GM23338 (cell line): ENCODE measurements around the gene LRMDA. TPM values are rescaled to one million over a fixed set of nuclear protein-coding genes. Genes with fewer than 3 reads are reported as not detected.

Experiments
- ATAC-seq: fragments of 200-7000 bp; cut with Tn5 transposase; 3 replicates; pipeline ENCODE4 v1.9.1; 2020
- DNase-seq: peaks from one replicate; pipeline ENCODE4 v3.0.0-alpha.2; 2015; ENCODE audit warnings: low spot score
- H2AFZ ChIP-seq: fragments of 200-600 bp; sonication (generic); 2 replicates; pipeline ENCODE4 v1.8.0; 2016; ENCODE audit warnings: antibody characterized with exemption, mild to moderate bottlenecking, moderate library complexity
- H3F3A ChIP-seq: fragments of 200-600 bp; sonication (generic); replicated peaks from 2 replicates; pipeline ENCODE4 v1.8.0; 2017; ENCODE audit warnings: antibody characterized with exemption, mixed run types, low read depth
- H3K27ac ChIP-seq: fragments of 200-600 bp; sonication (generic); 2 replicates; pipeline ENCODE4 v1.6.1; 2016; ENCODE audit warnings: low read depth
- H3K27me3 ChIP-seq: fragments of 200-600 bp; sonication (generic); 2 replicates; pipeline ENCODE4 v1.8.0; 2016; ENCODE audit warnings: mild to moderate bottlenecking, mixed run types, moderate library complexity; ENCODE audit not compliant: insufficient read depth
- H3K36me3 ChIP-seq: fragments of 200-600 bp; sonication (generic); 2 replicates; pipeline ENCODE4 v1.8.0; 2016; ENCODE audit warnings: mild to moderate bottlenecking; ENCODE audit not compliant: insufficient read depth
- H3K4me1 ChIP-seq: fragments of 200-600 bp; sonication (generic); 2 replicates; pipeline ENCODE4 v1.8.0; 2016; ENCODE audit warnings: mild to moderate bottlenecking, moderate library complexity; ENCODE audit not compliant: insufficient read depth
- H3K4me2 ChIP-seq: fragments of 200-600 bp; sonication (generic); 2 replicates; pipeline ENCODE4 v1.7.1; 2017; ENCODE audit warnings: mixed run types
- H3K4me3 ChIP-seq: fragments of 200-600 bp; sonication (generic); 2 replicates; pipeline ENCODE4 v1.6.1; 2016; ENCODE audit warnings: mixed run types
- H3K79me2 ChIP-seq: fragments of 200-600 bp; sonication (generic); replicated peaks from 2 replicates; pipeline ENCODE4 v1.8.0; 2017; ENCODE audit warnings: mild to moderate bottlenecking; ENCODE audit not compliant: insufficient read depth
- H3K9me2 ChIP-seq: fragments of 200-600 bp; sonication (generic); 2 replicates; pipeline ENCODE4 v1.8.0; 2017; ENCODE audit not compliant: insufficient read depth
- H4K20me1 ChIP-seq: fragments of 200-600 bp; sonication (generic); replicated peaks from 2 replicates; pipeline ENCODE4 v1.8.0; 2017; ENCODE audit warnings: mild to moderate bottlenecking; ENCODE audit not compliant: insufficient read depth
- H3K27ac Mint-ChIP-seq: 2 replicates; pipeline ENCODE4 v1.8.0; 2020; ENCODE audit warnings: inconsistent platforms, mild to moderate bottlenecking, moderate library complexity, mixed read lengths
- H3K27me3 Mint-ChIP-seq: 3 replicates; pipeline ENCODE4 v1.8.0; 2022; ENCODE audit warnings: low read depth, mild to moderate bottlenecking, moderate library complexity, mixed read lengths, inconsistent platforms; ENCODE audit not compliant: insufficient read depth, poor library complexity
- H3K36me3 Mint-ChIP-seq: 3 replicates; pipeline ENCODE4 v1.8.0; 2021; ENCODE audit warnings: low read depth, mild to moderate bottlenecking, inconsistent platforms, moderate library complexity, mixed read lengths
- H3K4me1 Mint-ChIP-seq: 3 replicates; pipeline ENCODE4 v1.8.0; 2020; ENCODE audit warnings: mild to moderate bottlenecking, inconsistent platforms, mixed read lengths
- H3K4me3 Mint-ChIP-seq: 3 replicates; pipeline ENCODE4 v1.8.0; 2021; ENCODE audit warnings: moderate library complexity, mild to moderate bottlenecking, inconsistent platforms, mixed read lengths
- H3K9me3 Mint-ChIP-seq: 3 replicates; pipeline ENCODE4 v1.8.0; 2020; ENCODE audit warnings: moderate library complexity, mild to moderate bottlenecking, inconsistent platforms, mixed read lengths
- CREB1 ChIP-seq: fragments of 250-450 bp; sonication (Bioruptor Pico); IDR thresholded peaks from 2 replicates; pipeline ENCODE4 v1.5.0; 2020; ENCODE audit warnings: low read depth, mild to moderate bottlenecking, moderate library complexity
- CTCF ChIP-seq, 2 experiments: fragments of 200-600 bp in 1 of 2; sonication (generic) in 1 of 2; conservative IDR thresholded peaks; 2 replicates each; pipeline versions ENCODE4 v1.5.1 to v1.6.1; 2016 to 2017; ENCODE audit warnings: antibody characterized with exemption in 2 of 2, low read depth in 2 of 2, mild to moderate bottlenecking in 2 of 2, moderate library complexity in 1 of 2
- ETS1 ChIP-seq: IDR thresholded peaks from 2 replicates; pipeline ENCODE4 v1.6.1; 2016; ENCODE audit warnings: antibody characterized with exemption
- EZH2 ChIP-seq: fragments of 200-600 bp; sonication (generic); IDR thresholded peaks from one replicate; pipeline ENCODE4 v1.8.0; 2017; ENCODE audit warnings: antibody characterized with exemption, mild to moderate bottlenecking, low read depth; ENCODE audit not compliant: unreplicated experiment
- EZH2phosphoT487 ChIP-seq: fragments of 200-600 bp; sonication (generic); IDR thresholded peaks from one replicate; pipeline ENCODE4 v1.8.1; 2018; ENCODE audit warnings: antibody characterized with exemption; ENCODE audit not compliant: unreplicated experiment
- JUNB ChIP-seq: IDR thresholded peaks from one replicate; pipeline ENCODE4 v1.6.1; 2016; ENCODE audit warnings: antibody characterized with exemption; ENCODE audit not compliant: unreplicated experiment
- NANOG ChIP-seq: IDR thresholded peaks from 2 replicates; pipeline ENCODE4 v1.6.1; 2016; ENCODE audit warnings: antibody characterized with exemption, borderline replicate concordance
- POLR2AphosphoS5 ChIP-seq: IDR thresholded peaks from 2 replicates; pipeline ENCODE4 v1.6.1; 2016; ENCODE audit warnings: antibody characterized with exemption, low read depth
- REST ChIP-seq: IDR thresholded peaks from one replicate; pipeline ENCODE4 v1.6.1; 2018; ENCODE audit warnings: antibody characterized with exemption; ENCODE audit not compliant: unreplicated experiment
- STAT1 ChIP-seq: IDR thresholded peaks from one replicate; pipeline ENCODE4 v1.6.1; 2016; ENCODE audit warnings: antibody characterized with exemption; ENCODE audit not compliant: unreplicated experiment
- ZNF114 ChIP-seq: fragments of 250-450 bp; sonication (Bioruptor Pico); IDR thresholded peaks from 2 replicates; pipeline ENCODE4 v1.5.0; 2020; ENCODE audit warnings: mild to moderate bottlenecking, moderate library complexity
- ZNF331 ChIP-seq: fragments of 250-450 bp; sonication (Bioruptor Pico); IDR thresholded peaks from 2 replicates; pipeline ENCODE4 v1.5.0; 2020; ENCODE audit warnings: low read depth, mild to moderate bottlenecking, moderate library complexity
- ZNF462 ChIP-seq: fragments of 250-450 bp; sonication (Bioruptor Pico); IDR thresholded peaks from 2 replicates; pipeline ENCODE4 v1.5.0; 2020; ENCODE audit warnings: mild to moderate bottlenecking, moderate library complexity
- polyA plus RNA-seq: library from polyadenylated mRNA; unstranded; fragments of >200 nt; fragmentation: Nextera tagmentation; extraction: Ambion mirVana; gene quantifications from 2 replicates; pipeline ENCODE4 v1.2.1, GENCODE V29; 2016
- total RNA-seq: library from RNA; depleted of rRNA; stranded (reverse); fragments of >200 nt; shearing (Covaris generic); gene quantifications from 2 replicates; pipeline ENCODE4 v1.2.3, GENCODE V29; 2014

Gene LRMDA
- total and polyA plus RNA-seq, 2 experiments from 2014 or later, result 0.90 to 1.8 TPM

- H3F3A ChIP-seq, result no peaks in the 10 kb centered on the region
- no peaks in the 10 kb centered on the region for H4K20me1 ChIP-seq
- Mint-ChIP-seq H3K9me3 (peaks cover 3% of the 10 kb centered on the region; the same call in 1 of the 3 replicates), H3K27ac (no peak overlapping the region), H3K36me3 (no peaks in the 10 kb centered on the region), H3K4me1 (peaks cover 27% of the 10 kb centered on the region), H3K4me3 (no peak overlapping the region), H3K27me3 (no peaks in the 10 kb centered on the region)
- H3K9me2 ChIP-seq, result peaks cover 11% of the 10 kb centered on the region; the same call in 1 of the 2 replicates
- ATAC-seq (no peak), DNase-seq (no peak)
- no peaks in the 10 kb centered on the region for H3K36me3 ChIP-seq
- no peak overlapping the region for H3K4me3 ChIP-seq
- no peaks in the 10 kb centered on the region for H3K27me3 ChIP-seq
- H2AFZ ChIP-seq, result peak overlapping the region; percentile 89
- H3K4me2 ChIP-seq, result no peak overlapping the region
- no peaks in the 10 kb centered on the region; the same call in 1 of the 2 replicates for H3K4me1 ChIP-seq
- no peaks in the 10 kb centered on the region for H3K79me2 ChIP-seq
- H3K27ac ChIP-seq, result no peak overlapping the region
- no peak for TF ChIP-seq ZNF114 (CRISPR knock-in tag)
- no peak for TF ChIP-seq EZH2phosphoT487
- TF ChIP-seq REST, result no peak
- TF ChIP-seq NANOG, result no peak
- TF ChIP-seq ETS1, result no peak
- TF ChIP-seq CTCF (conservative IDR thresholded peaks at IDR 0.05; ENCODE audit: low read depth in 2 of 2), result no peak
- TF ChIP-seq JUNB, result no peak
- no peak for TF ChIP-seq ZNF462 (CRISPR knock-in tag)
- no peak for TF ChIP-seq ZNF331
- no peak for TF ChIP-seq EZH2
- no peak for TF ChIP-seq POLR2AphosphoS5
- TF ChIP-seq CREB1 (CRISPR knock-in tag), result no peak
- no peak for TF ChIP-seq STAT1
Observed at GRCh38 chr10:76297358-76297757, 865.9 kb downstream of the LRMDA start.
